Ishikawa (cell line): Measurements from ENCODE around the gene HOPX.

Source experiments
- CEBPB ChIP-seq: IDR thresholded peaks from 2 replicates; pipeline ENCODE4 v1.6.1; 2012
- CREB1 ChIP-seq: IDR thresholded peaks from 2 replicates; pipeline ENCODE4 v1.6.1; 2012; ENCODE audit warnings: low read depth
- EGR1 ChIP-seq: IDR thresholded peaks from 2 replicates; pipeline ENCODE4 v1.6.1; 2012
- EP300 ChIP-seq: IDR thresholded peaks from 2 replicates; pipeline ENCODE4 v1.6.1; 2012; ENCODE audit warnings: borderline replicate concordance
- FOXM1 ChIP-seq: IDR thresholded peaks from 2 replicates; pipeline ENCODE4 v1.6.1; 2012; ENCODE audit warnings: low read depth, borderline replicate concordance
- NFIC ChIP-seq: IDR thresholded peaks from 2 replicates; pipeline ENCODE4 v1.6.1; 2012
- RAD21 ChIP-seq: IDR thresholded peaks from 2 replicates; pipeline ENCODE4 v1.6.1; 2012; ENCODE audit warnings: low read depth
- TAF1 ChIP-seq: IDR thresholded peaks from 2 replicates; pipeline ENCODE4 v1.6.1; 2012; ENCODE audit warnings: low read depth, mild to moderate bottlenecking
- TCF12 ChIP-seq: IDR thresholded peaks from 2 replicates; pipeline ENCODE4 v1.6.1; 2012; ENCODE audit warnings: low read depth
- TEAD4 ChIP-seq: IDR thresholded peaks from 2 replicates; pipeline ENCODE4 v1.6.1; 2012
- YY1 ChIP-seq: IDR thresholded peaks from 2 replicates; pipeline ENCODE4 v1.6.1; 2012; ENCODE audit warnings: low read depth
- ZBTB7A ChIP-seq: IDR thresholded peaks from 2 replicates; pipeline ENCODE4 v1.6.1; 2012; ENCODE audit warnings: low read depth
- TF ChIP-seq, protein P1 (sequence below): IDR thresholded peaks from 2 replicates; pipeline ENCODE4 v1.6.1; 2012
- TF ChIP-seq, protein P2 (sequence below): IDR thresholded peaks from 2 replicates; pipeline ENCODE4 v1.6.1; 2012; ENCODE audit warnings: low read depth, mild to moderate bottlenecking
- TF ChIP-seq, protein P3 (sequence below): IDR thresholded peaks from 2 replicates; pipeline ENCODE4 v1.6.1; 2012

HOPX gene

GRCh38 chr4:56677711-56678110 is 3.4 kb downstream of the HOPX start:
- TF ChIP-seq TAF1 (no peak), YY1 (no peak), CEBPB (no peak)

- TF ChIP-seq, protein P1, sequence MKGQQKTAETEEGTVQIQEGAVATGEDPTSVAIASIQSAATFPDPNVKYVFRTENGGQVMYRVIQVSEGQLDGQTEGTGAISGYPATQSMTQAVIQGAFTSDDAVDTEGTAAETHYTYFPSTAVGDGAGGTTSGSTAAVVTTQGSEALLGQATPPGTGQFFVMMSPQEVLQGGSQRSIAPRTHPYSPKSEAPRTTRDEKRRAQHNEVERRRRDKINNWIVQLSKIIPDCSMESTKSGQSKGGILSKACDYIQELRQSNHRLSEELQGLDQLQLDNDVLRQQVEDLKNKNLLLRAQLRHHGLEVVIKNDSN: no peak
- TF ChIP-seq, protein P2, sequence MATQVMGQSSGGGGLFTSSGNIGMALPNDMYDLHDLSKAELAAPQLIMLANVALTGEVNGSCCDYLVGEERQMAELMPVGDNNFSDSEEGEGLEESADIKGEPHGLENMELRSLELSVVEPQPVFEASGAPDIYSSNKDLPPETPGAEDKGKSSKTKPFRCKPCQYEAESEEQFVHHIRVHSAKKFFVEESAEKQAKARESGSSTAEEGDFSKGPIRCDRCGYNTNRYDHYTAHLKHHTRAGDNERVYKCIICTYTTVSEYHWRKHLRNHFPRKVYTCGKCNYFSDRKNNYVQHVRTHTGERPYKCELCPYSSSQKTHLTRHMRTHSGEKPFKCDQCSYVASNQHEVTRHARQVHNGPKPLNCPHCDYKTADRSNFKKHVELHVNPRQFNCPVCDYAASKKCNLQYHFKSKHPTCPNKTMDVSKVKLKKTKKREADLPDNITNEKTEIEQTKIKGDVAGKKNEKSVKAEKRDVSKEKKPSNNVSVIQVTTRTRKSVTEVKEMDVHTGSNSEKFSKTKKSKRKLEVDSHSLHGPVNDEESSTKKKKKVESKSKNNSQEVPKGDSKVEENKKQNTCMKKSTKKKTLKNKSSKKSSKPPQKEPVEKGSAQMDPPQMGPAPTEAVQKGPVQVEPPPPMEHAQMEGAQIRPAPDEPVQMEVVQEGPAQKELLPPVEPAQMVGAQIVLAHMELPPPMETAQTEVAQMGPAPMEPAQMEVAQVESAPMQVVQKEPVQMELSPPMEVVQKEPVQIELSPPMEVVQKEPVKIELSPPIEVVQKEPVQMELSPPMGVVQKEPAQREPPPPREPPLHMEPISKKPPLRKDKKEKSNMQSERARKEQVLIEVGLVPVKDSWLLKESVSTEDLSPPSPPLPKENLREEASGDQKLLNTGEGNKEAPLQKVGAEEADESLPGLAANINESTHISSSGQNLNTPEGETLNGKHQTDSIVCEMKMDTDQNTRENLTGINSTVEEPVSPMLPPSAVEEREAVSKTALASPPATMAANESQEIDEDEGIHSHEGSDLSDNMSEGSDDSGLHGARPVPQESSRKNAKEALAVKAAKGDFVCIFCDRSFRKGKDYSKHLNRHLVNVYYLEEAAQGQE: no peak
- TF ChIP-seq TEAD4 (no peak), EGR1 (no peak), FOXM1 (no peak), YY1 (no peak), TAF1 (no peak), ZBTB7A (no peak), CEBPB (no peak), TCF12 (no peak), CREB1 (no peak)
These were observed 6.1 kb downstream of the HOPX start for GRCh38 chr4:56674984-56675383.

DNA sequence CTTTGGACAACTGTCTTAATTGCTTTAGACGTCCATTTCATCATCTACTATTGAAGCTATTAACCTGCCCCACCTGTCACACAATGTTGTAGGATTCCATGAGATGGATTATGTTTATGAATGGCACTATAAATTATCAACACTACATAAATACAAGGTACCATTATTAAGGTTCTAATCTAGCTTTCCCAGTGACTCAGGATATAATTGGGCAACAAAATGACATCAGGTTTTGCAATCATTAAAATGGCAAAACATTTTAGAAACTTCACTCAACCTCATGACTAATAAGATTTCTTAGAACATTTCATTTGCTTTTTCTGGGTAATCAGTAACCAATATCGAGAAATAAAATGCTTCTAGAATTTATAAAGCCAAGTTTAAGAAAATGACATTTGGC is 9.2 kb downstream of the HOPX start:
- TF ChIP-seq RAD21 (no peak), YY1 (no peak)

DNA sequence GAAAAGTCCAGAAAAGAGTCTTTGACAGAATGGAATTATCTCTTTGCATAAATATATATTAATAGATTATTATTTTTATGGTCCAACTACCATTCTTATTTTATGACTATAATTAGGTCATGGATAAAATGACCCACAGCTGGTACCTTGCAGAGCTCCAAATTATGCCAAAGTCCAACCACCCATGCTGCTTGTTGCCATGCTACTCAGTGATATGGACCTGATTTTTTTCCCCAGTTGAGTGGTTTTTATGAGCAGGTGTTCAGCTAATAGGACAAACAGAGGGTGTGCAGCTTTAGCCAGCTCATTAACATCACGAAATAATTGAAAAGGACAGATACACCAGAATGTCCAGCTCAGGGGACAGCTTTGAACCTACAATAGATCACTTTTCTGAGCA is 9.7 kb downstream of the HOPX start:
- TF ChIP-seq FOXM1: no peak
- TF ChIP-seq, protein P1: no peak
- TF ChIP-seq YY1: no peak
- TF ChIP-seq RAD21: no peak
- TF ChIP-seq TEAD4: no peak
- no peak for TF ChIP-seq NFIC
- TF ChIP-seq TCF12: no peak
- TF ChIP-seq EP300: no peak
- TF ChIP-seq CREB1: no peak
- TF ChIP-seq, protein P2: no peak
- TF ChIP-seq CEBPB: no peak
- no peak for TF ChIP-seq ZBTB7A
- no peak for TF ChIP-seq TAF1
- TF ChIP-seq EGR1: no peak
- TF ChIP-seq, protein P3, sequence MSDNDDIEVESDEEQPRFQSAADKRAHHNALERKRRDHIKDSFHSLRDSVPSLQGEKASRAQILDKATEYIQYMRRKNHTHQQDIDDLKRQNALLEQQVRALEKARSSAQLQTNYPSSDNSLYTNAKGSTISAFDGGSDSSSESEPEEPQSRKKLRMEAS: no peak

GRCh38 chr4:56668267-56668666 is 12.8 kb downstream of the HOPX start:
- TF ChIP-seq CEBPB: no peak
- peak; percentile 58 for TF ChIP-seq RAD21

- TF ChIP-seq CREB1 (no peak), CEBPB (no peak), NFIC (no peak), EGR1 (no peak), EP300 (no peak), FOXM1 (no peak), RAD21 (no peak), ZBTB7A (no peak), TEAD4 (no peak), TCF12 (no peak), TAF1 (no peak), YY1 (no peak)
- TF ChIP-seq, protein P1: no peak
- TF ChIP-seq, protein P3: no peak
- TF ChIP-seq, protein P2: no peak
These were observed 14.8 kb downstream of the HOPX start for GRCh38 chr4:56666279-56666678.
